Hippocampal formation (tissue), 2 donors: Measurements from ENCODE around the gene KLHL17.

ENCODE experiments used
- DNase-seq, 2 donors: peaks; one replicate each; lab custom pipeline; 2025; lab: John Stamatoyannopoulos, UW

The KLHL17 gene

GRCh38 chr1:950881-951280, 9.5 kb upstream of the KLHL17 start:
- DNase-seq, result no peak

GRCh38 chr1:951364-951763, 9.0 kb upstream of the KLHL17 start:
- DNase-seq, result no peak

- DNase-seq, result no peak
Observed at GRCh38 chr1:952201-952600, 8.2 kb upstream of the KLHL17 start.

- no peak for DNase-seq
Observed at GRCh38 chr1:952603-953002, 7.8 kb upstream of the KLHL17 start.

- DNase-seq, result no peak
Observed at GRCh38 chr1:953524-954320, 6.7 kb upstream of the KLHL17 start.

- no peak for DNase-seq
Observed at GRCh38 chr1:954927-955326, 5.5 kb upstream of the KLHL17 start.

GRCh38 chr1:955474-955873, 4.9 kb upstream of the KLHL17 start:
- no peak for DNase-seq

- DNase-seq, result no peak
Observed at GRCh38 chr1:956636-957035, 3.7 kb upstream of the KLHL17 start.

GRCh38 chr1:958823-959730, 1.3 kb upstream of the KLHL17 start, which contains the start of gene NOC2L:
Gene NOC2L, minus strand, starts transcription at chr1:959256. Its CDS starts 16 bp downstream, at chr1:959240.
- DNase-seq, result peak; percentile 77 to 93

GRCh38 chr1:959731-960362, 537 bp upstream of the KLHL17 start:
- DNase-seq, result no peak

GRCh38 chr1:961132-961669, 817 bp downstream of the KLHL17 start:
- no peak for DNase-seq

GRCh38 chr1:962381-963300, 2.3 kb downstream of the KLHL17 start:
- no peak for DNase-seq

GRCh38 chr1:963301-963651, 2.9 kb downstream of the KLHL17 start:
- no peak for DNase-seq

GRCh38 chr1:963746-964525, 3.6 kb downstream of the KLHL17 start:
- DNase-seq, result no peak

- DNase-seq, result no peak
Observed at GRCh38 chr1:964691-965525, 4.5 kb downstream of the KLHL17 start.

- DNase-seq, result no peak
Observed at GRCh38 chr1:965526-966134, 5.2 kb downstream of the KLHL17 start.

- no peak for DNase-seq
Observed at GRCh38 chr1:966135-966703, 5.8 kb downstream of the KLHL17 start, which contains the start of gene PLEKHN1. Gene PLEKHN1, plus strand, starts transcription at chr1:966482. Its CDS starts 50 bp downstream, at chr1:966532.

GRCh38 chr1:966704-967300, 6.4 kb downstream of the KLHL17 start:
- no peak for DNase-seq
